A673 (cell line): Measurements from ENCODE around the gene ERMN. TPM values are rescaled to one million over a fixed set of nuclear protein-coding genes. Genes with fewer than 3 reads are reported as not detected.

Source experiments
- BruUV-seq: library from RNA; stranded (reverse); fragments of 400-500 nt; replicated peaks from 2 replicates; lab custom pipeline; 2021; lab: Mats Ljungman, UMichigan
- CTCF ChIA-PET: fragments of 300-600 bp; sonication (Branson Sonifier 250); formaldehyde crosslinking; loops from one replicate; lab custom pipeline; 2022; ENCODE audit warnings: antibody characterized with exemption; lab: Charles Lee
- POLR2A ChIA-PET: fragments of 300-600 bp; sonication (Branson Sonifier 250); formaldehyde crosslinking; loops from one replicate; lab custom pipeline; 2022; ENCODE audit warnings: antibody characterized with exemption; ENCODE audit not compliant: low non-redundant PET; lab: Charles Lee
- DNase-seq: peaks from one replicate; pipeline ENCODE4 v3.0.0-alpha.2; 2015; ENCODE audit warnings: low spot score
- H3K27ac ChIP-seq: fragments of 200-600 bp; sonication (generic); 2 replicates; pipeline ENCODE4 v1.5.1; 2016; ENCODE audit warnings: mixed run types, low read depth, mild to moderate bottlenecking, mixed read lengths, antibody characterized with exemption, low read length; ENCODE audit not compliant: poor library complexity, severe bottlenecking
- H3K27me3 ChIP-seq: fragments of 200-600 bp; sonication (generic); replicated peaks from 2 replicates; pipeline ENCODE4 v1.6.1; 2017; ENCODE audit warnings: mixed run types, low read depth, mild to moderate bottlenecking, mixed read lengths, antibody characterized with exemption, low read length; ENCODE audit not compliant: insufficient read depth, poor library complexity
- H3K36me3 ChIP-seq: fragments of 200-600 bp; sonication (generic); 2 replicates; pipeline ENCODE4 v1.6.1; 2016; ENCODE audit warnings: mixed run types, mild to moderate bottlenecking, mixed read lengths, antibody characterized with exemption, low read length; ENCODE audit not compliant: insufficient read depth, poor library complexity, severe bottlenecking
- H3K4me1 ChIP-seq: fragments of 200-600 bp; sonication (generic); 2 replicates; pipeline ENCODE4 v1.6.1; 2017; ENCODE audit warnings: mixed run types, mild to moderate bottlenecking, mixed read lengths, antibody characterized with exemption, low read length; ENCODE audit not compliant: insufficient read depth, poor library complexity, severe bottlenecking
- H3K4me3 ChIP-seq: fragments of 200-600 bp; sonication (generic); 2 replicates; pipeline ENCODE4 v1.5.1; 2016; ENCODE audit warnings: low read depth, mixed run types, mild to moderate bottlenecking, mixed read lengths, low read length; ENCODE audit not compliant: poor library complexity, severe bottlenecking
- H3K9me3 ChIP-seq: fragments of 200-600 bp; sonication (generic); 2 replicates; pipeline ENCODE4 v1.6.1; 2016; ENCODE audit warnings: mixed run types, low read depth, mild to moderate bottlenecking, mixed read lengths, antibody characterized with exemption, low read length; ENCODE audit not compliant: poor library complexity, severe bottlenecking
- CTCF ChIP-seq: fragments of 300-800, 200-600 bp; sonication (generic); conservative IDR thresholded peaks from 2 replicates; pipeline ENCODE4 v1.5.1; 2017; ENCODE audit warnings: low read depth, mild to moderate bottlenecking, antibody characterized with exemption, low read length, moderate library complexity, mixed read lengths
- EZH2 ChIP-seq: fragments of 200-600 bp; sonication (generic); IDR thresholded peaks from 2 replicates; pipeline ENCODE4 v1.6.1; 2017; ENCODE audit warnings: borderline replicate concordance, low read depth, mild to moderate bottlenecking, mixed read lengths, antibody characterized with exemption, low read length; ENCODE audit not compliant: poor library complexity, severe bottlenecking
- intact Hi-C: fragments of 100-400 bp; cut with micrococcal nuclease; formaldehyde crosslinking; loops from one replicate; pipeline ENCODE4 v1.10.0; 2022; ENCODE audit not compliant: unreplicated experiment
- total RNA-seq: library from RNA; stranded (reverse); gene quantifications from 2 replicates; pipeline ENCODE4 v1.2.3, GENCODE V29; 2021

The ERMN gene
- total RNA-seq, 1 experiment from 2014 or later = not detected

DNA sequence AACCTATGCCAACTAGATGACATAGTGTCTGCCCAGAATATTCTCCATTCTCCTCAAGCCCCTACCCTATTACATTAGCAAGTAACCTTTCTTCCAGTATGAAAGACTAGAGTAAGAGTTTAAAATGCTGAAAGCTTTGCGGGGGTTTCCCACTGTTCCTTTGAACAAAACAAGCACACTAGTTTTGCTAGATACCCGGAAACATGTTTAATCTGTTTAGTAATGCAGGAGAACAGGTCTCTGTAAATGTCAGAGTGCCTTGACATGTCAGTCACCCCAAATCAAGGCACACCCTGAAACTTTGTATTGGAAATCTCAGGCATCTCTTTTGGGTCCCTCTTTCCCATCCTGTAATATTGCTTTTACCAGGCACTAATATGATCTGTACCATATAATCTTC is 56.6 kb downstream of the ERMN start:
- no peaks in the 10 kb centered on the region for H3K36me3 ChIP-seq

More for the DNA sequence above, 56.6 kb downstream of the ERMN start:
- H3K27me3 ChIP-seq = no peaks in the 10 kb centered on the region
- H3K4me1 ChIP-seq = no peaks in the 10 kb centered on the region
- BruUV-seq = no TSS peak
- no peak overlapping the region for H3K27ac ChIP-seq
- ChIA-PET POLR2A (no interaction called here), CTCF (no interaction called here)
- TF ChIP-seq CTCF = no peak
- TF ChIP-seq EZH2 = no peak
- H3K9me3 ChIP-seq = no peaks in the 10 kb centered on the region
- no peak for DNase-seq
- intact Hi-C loops = no loop called here
- H3K4me3 ChIP-seq = no peak overlapping the region

Other genes with a start within 250 kb of the ERMN start
- not detected in 2 replicates for gene GALNT5, start 68.1 kb downstream of the ERMN start, total RNA-seq
- not detected in 2 replicates for gene CYTIP, start 118.3 kb upstream of the ERMN start, total RNA-seq